ENCODE measurements around the gene STAG1.

GRCh38 chr3:136543385-136543784, 208.8 kb downstream of the STAG1 start:
- TF ChIP-seq, protein P1, sequence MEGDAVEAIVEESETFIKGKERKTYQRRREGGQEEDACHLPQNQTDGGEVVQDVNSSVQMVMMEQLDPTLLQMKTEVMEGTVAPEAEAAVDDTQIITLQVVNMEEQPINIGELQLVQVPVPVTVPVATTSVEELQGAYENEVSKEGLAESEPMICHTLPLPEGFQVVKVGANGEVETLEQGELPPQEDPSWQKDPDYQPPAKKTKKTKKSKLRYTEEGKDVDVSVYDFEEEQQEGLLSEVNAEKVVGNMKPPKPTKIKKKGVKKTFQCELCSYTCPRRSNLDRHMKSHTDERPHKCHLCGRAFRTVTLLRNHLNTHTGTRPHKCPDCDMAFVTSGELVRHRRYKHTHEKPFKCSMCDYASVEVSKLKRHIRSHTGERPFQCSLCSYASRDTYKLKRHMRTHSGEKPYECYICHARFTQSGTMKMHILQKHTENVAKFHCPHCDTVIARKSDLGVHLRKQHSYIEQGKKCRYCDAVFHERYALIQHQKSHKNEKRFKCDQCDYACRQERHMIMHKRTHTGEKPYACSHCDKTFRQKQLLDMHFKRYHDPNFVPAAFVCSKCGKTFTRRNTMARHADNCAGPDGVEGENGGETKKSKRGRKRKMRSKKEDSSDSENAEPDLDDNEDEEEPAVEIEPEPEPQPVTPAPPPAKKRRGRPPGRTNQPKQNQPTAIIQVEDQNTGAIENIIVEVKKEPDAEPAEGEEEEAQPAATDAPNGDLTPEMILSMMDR (IDR thresholded peaks at IDR 0.05), result no peak
- TF ChIP-seq POLR2A (IDR thresholded peaks at IDR 0.05), result no peak
